LHCN-M2 (cell line): ENCODE results near the gene APOBEC3H. TPM values are rescaled to one million over a fixed set of nuclear protein-coding genes. Genes with fewer than 3 reads are reported as not detected.

Experiments
- DNase-seq: peaks from one replicate; pipeline ENCODE4 v3.0.0-alpha.2; 2012; ENCODE audit warnings: low read depth
- total RNA-seq: library from RNA; depleted of rRNA; stranded (reverse); fragments of >200 nt; gene quantifications from 2 replicates; pipeline ENCODE4 v1.2.3, GENCODE V29; 2014

APOBEC3H gene
- total RNA-seq, 1 experiment from 2014 or later: 0.63 TPM

GRCh38 chr22:39110631-39111561 is 13.9 kb downstream of the APOBEC3H start:
- DNase-seq: no peak

- DNase-seq: no peak
These were observed 17.1 kb downstream of the APOBEC3H start for GRCh38 chr22:39114112-39114511.

DNA sequence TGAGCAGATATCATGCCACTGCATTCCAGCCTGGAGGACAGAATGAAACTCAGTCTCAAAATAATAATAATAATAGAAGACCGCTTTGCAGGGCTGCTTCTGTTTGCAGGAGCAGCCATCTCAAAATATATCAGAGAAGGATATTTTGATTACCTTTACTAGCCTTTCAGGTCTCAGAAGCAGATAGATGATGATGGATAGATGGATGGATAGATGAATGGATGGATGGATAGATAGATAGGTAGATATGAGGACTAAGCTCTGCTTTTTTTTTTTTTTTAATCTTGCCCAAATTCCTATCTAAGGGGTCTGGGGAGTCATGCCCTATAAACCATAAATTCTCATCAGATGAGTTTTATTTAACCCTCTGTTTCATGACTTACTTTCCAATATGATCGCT is 18.5 kb downstream of the APOBEC3H start:
- DNase-seq: no peak

DNA sequence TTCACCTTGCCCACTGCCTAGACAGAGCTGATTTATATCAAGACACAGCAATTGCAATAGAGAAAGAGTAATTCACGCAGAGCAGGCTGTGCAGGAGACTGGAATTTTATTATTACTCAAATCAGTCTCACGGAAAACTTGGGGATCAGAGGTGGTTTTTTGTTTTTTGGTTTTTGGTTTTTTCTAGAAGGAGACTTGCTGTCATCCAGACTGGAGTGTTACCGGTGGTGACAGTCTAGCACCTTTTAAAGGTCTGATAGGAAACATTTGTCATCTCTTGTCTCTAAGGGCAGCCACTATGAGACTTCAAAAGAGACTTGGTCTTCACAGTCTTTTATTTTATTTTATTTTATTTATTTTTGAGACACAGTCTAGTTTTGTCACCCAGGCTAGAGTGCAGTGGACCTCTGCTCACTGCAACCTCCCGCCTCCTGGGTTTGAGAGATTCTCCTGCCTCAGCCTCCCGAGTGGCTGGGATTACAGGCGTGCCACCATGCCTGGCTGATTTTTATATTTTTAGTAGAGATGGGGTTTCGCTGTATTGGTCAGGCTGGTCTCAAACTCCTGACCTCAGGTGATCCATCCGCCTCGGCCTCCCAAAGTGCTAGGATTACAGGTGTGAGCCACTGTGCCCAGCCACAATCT is 19.1 kb downstream of the APOBEC3H start:
- DNase-seq: no peak

- peak; percentile 33 for DNase-seq
These were observed 20.6 kb downstream of the APOBEC3H start for GRCh38 chr22:39117585-39118191.

DNA sequence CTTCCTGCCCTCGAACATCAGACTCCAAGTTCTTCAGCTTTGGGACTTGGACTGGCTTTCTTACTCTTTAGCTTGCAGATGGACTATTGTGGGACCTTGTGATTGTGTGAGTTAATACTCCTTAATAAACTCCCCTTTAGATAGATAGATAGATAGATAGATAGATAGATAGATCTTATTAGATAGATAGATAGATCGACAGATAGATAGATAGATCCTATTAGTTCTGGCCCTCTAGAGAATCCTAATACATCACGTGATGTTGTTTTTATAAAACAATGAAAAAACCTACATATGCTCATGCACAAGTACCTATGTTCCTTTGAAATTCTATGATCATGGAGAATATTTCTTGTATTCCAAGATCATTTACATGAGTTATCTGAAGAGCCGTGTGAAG is 23.9 kb downstream of the APOBEC3H start:
- no peak for DNase-seq

DNA sequence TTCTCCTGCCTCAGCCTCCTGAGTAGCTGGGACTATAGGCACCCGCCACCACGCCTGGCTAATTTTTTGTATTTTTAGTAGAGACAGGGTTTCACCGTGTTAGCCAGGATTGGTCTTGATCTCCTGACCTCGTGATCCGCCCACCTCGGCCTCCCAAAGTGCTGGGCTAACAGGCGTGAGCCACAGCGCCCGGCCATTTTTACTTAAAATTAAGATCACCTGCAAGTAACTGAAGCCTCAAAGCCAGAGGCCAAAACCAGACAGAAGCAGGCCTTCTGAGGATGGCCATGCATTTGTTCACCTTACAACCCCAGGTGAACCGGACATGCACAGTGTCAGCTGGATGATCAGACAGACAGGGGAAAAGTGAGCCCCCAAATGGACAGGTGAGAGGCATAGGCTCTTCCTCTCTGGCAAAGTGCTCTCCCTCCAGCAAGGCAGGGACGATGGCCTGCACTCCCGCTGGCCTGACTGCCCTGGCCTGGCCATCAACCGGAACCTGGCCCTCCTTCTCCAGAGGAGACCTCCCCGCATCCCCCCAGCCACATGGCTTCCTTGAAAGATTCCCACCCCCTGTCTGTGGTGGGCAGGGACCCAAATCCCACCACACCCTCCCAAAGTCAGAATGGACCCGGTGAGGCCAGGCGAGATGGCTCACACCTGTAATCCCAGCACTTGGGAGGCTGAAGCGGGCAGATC is 25.9 kb downstream of the APOBEC3H start:
- no peak for DNase-seq

DNA sequence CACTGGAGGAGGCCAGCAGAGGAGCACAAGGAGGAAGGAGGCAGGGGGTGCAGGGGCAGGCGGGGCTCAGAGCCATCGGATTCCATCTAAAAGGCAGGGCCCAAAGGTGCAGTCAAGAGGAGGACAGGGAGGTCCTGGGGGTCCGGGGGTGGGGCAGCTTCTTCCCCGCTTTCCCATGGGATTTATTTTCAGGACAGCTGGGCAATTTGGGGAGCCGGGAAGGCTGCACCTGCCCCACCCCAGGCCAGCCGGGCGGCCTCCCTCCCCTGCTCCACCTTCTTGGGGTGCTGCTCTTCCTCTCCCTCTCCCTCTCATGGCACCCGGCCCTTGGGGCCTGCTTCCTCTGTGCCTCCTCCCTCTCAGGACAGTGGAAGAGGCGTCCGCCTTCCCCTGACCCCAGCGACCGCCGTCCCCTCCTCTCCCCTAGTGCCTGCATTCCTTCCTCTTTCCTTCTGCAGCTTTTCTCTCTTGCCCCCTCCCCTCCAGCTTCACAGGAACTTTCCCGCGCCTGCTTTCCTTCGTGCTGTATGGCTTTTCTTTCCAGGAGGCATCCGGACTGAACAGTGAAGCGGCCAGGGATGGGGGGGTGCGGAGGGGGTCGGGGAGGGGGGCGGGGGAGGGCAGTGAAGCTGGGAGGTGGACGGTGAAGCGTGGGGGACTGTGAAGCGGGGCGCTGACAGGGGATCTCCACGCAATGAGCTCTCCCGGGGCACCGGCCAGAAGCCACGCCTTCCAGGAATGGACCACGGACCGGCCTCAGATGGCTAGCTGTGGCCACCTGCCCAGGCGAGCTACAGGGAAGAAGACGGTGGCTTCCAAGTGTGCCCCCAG is 26.9 kb downstream of the APOBEC3H start:
- no peak for DNase-seq

- no peak for DNase-seq
These were observed 28.6 kb downstream of the APOBEC3H start for GRCh38 chr22:39125622-39126021.

- no peak for DNase-seq
These were observed 31.5 kb downstream of the APOBEC3H start for GRCh38 chr22:39128508-39128907.

- DNase-seq: no peak
These were observed 32.0 kb downstream of the APOBEC3H start for GRCh38 chr22:39129081-39129480.

GRCh38 chr22:39129746-39130145 is 32.7 kb downstream of the APOBEC3H start:
- DNase-seq: no peak

DNA sequence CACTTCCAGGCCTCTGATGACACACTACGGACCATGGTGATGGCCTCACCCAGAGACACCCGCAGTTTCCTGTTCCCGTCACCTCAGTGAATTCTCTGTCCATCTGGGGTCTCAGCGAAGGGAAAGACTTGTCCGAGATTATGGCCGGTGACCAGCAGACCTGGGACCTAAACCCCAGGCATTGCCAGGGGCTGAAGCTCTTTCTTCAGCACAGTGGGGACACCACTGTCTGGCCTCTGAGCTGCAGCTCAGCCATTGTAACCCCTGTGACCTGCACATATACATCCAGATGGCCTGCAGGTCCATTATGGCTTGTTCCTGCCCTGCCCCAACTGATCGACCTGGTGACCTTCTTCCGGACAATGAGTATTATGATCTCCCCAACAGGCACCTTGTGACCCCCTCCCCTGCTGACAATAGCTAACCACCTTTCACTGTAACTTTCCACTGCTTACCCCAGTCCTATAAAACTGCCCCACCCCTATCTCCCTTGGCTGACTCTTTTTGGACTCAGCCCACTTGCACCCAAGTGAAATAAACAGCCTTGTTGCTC is 33.2 kb downstream of the APOBEC3H start:
- DNase-seq: no peak

DNA sequence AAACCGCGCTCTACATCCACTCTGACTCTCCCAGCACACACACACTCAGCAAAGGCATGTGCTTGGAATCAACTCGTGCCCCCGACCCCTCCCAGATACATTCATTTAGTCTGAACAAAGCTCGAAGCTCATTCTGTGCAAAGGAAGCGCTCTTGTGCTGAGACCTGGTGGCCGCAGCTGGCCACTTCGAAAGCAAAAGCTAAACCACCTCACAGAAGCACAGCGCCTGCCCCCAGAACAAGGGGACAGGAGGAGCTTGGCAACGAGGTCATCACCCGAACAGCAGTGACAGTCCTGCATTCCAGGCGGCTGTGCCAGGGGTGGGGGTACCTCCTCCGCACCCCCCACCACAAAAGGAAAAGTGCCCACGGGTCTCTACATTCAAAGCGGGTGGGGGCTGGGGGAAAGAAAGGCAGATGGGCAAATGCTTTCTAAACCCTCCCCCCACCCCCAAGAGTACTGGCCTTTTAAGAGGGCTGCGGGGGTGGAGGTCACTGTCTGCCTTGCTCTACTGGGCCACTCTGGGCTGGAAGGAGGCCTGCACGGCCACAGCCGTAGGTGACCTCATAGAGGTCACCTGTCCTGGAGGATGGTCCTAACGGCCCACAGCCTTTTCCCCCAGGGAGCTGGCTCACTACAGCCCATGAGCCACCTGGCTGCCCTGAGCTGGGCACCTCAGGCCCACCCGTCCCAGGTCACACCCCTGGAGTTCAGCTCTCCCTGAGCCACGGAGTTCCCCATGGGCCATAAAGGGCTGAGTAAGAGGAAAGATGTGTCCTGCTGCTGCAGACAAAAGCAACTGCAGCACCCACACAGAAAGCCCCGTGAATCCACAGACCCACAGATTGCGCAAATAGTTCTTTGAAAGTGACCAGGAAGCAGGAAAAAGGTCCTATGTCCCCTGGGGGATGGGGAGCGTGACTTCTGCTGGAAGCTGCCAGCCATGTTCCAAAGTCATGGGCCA is 34.1 kb downstream of the APOBEC3H start:
- peak; percentile 6 for DNase-seq

DNA sequence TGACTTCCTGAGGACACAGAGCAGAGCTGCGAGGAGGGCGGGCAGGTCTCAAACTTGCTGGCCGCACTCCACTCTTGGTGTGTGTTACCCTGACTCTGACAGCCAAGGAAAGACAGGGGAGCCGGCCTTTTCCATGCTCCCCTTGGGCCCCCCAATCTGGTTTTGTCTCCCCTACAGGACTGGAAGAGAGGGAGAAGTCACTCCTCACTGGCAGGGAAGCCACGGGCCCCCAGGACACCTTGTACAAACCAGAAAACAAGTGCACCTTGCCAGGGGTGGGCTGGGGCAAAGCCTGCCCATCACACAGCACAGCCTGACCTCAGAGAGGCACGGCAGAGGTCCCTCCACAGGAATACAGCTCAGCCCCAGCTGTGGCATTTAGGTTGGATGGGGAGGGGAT is 35.2 kb downstream of the APOBEC3H start:
- DNase-seq: no peak

DNA sequence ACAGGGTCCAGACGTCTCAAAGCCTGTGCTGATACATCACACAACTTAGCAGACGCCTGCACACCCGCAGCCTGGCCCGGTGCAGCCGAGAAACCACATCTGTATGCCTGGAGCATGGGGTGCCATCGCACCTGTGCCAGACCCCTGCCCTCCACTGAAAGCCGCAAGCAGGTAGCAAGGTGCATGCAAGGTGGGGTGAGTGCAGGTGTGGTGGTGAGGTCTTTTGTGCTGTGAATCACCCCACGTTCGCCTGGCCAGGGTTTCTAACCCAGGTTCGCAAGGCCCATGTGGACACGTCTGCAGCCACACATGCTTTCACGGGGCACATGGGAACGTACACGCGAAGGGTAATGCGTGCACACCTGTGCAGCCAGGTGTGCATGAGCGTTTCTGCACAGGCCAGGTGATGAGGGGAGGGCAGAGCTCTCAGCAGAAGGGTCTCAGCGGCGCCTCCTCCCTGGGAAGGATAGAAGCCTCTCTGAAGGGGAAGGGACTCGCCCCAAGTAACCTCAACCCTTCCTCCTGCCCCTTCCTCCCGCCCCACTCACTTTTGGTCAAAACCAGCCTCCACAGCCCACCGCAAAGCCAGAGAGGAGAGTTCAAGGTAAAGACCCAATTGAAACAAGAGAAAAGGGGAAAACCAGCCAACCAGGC is 36.0 kb downstream of the APOBEC3H start:
- no peak for DNase-seq

GRCh38 chr22:39133871-39134270 is 36.8 kb downstream of the APOBEC3H start:
- DNase-seq: no peak

DNA sequence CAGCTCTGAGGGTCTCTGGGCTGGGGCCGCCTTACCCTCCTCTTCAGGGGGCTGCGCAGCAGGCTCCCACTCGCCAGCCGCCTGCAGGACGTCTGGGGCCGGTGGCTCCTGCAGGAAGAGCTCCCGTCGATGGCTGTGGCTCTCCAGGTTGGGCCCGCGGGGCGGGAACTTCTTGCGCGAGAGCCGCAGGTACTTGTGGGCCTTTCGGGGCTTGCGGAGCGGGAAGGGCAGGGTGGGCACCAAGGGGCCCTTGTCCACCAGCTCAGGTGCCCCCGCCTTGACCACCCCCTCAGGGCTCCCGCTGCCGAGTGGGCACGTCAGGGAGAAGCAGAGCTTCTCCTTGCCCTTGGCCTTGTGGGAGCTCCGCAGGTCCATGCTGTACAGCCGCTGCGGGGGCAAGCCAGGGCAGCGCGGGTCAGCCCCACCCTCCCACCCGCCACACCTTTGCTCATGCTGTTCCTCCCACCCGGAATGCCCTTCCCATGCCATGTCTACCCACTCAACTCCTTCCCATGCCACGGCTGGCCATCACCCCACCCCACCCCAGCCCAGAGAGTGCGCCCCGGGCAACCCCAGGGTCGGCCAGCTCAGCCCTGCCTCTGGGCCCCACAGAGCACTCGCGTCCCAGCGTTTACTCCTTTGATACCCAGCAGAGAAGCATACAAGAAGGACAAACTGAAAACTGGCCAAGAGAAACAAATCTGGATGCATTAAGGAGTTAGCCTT is 37.5 kb downstream of the APOBEC3H start:
- DNase-seq: no peak
